Stimulated activated CD4-positive, alpha-beta T cell treated with anti-CD3 and anti-CD28 coated beads, Interleukin-4, amount 100 ng/mL, for 48 hours (primary cell): ENCODE measurements around the gene ENO3.
"Not testable (repeated sequence)": the region's sequence is repeated elsewhere in the genome, so short reads cannot be mapped to it uniquely, and the experiment has no call there.

ENCODE experiments used
- DNase-seq, 2 donors: peaks; one replicate each; pipeline ENCODE4 v3.0.0-alpha.2; 2020; ENCODE audit warnings: low read depth in 2 of 2

ENO3 gene

GRCh38 chr17:4950746-4951204 is at the start of gene ENO3:
ENO3 (plus strand) TSS chr17:4951119; CDS start chr17:4951830, 711 bp downstream.
- DNase-seq = no peak

GRCh38 chr17:4901648-4902344 is 49.1 kb upstream of the ENO3 start:
- no peak for DNase-seq

DNA sequence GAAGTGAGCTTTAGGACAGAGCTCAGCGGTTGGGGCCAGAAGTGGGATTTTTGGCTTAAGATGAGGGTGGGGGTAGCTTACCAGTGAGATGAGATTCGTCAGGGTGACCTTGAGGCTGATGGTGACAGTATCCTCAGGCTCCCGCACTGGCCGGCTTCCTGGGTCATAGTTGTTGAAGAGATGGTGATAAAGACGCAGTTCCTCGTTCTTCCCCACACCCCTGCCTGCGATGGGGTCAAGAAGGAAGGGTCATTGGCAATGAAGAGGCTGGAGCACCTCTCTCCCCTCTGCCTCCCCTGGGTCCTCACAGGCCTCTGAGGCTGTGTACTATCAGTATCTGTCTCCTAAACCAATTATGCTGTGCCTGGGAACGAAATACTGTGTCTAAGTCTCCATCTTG is 48.4 kb upstream of the ENO3 start:
- DNase-seq = no peak

DNA sequence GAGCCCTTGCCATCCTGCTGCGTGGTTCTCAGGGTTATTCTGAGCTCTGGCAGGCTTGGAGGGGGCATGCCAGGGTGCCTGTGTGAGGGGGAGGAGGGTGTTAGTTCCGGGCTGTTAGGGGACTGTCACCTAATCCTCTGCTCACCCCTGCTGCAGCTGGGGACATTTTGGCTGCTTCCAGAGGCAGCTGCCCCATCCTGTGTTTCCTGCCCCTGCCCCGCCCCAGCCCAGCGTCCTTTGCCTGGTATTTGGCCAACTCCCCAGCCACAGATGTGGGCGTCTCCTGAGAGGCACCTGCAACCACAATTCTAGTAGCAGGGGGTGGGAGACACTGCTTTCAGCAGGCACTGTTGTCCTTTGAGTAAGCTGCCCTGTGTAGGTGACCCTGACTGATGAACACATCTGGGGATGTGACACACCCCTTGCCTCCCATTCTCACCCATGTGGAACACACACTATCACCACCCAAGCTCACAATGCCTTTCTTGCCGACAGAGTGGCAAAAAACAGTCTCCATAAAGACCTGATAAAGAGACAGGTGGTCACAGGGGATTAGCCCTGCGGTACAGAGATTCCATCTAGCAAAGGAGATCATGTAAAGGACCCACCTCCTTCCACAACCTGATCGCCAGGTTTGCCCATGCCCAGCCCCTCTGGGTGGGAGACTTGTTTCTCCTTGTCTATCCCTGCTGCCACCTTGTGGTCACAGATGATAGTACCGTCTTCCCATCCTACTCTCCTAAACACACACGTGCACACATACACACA is 47.7 kb upstream of the ENO3 start, which contains the start of gene CHRNE:
CHRNE (minus strand) TSS at position 48 of the 768 bp plus-strand sequence; CDS start at position 13, 35 bp downstream.
- DNase-seq = peak; percentile 69 to 73

- not testable (repeated sequence) for DNase-seq
Measured at GRCh38 chr17:4906642-4907041, 44.3 kb upstream of the ENO3 start.

DNA sequence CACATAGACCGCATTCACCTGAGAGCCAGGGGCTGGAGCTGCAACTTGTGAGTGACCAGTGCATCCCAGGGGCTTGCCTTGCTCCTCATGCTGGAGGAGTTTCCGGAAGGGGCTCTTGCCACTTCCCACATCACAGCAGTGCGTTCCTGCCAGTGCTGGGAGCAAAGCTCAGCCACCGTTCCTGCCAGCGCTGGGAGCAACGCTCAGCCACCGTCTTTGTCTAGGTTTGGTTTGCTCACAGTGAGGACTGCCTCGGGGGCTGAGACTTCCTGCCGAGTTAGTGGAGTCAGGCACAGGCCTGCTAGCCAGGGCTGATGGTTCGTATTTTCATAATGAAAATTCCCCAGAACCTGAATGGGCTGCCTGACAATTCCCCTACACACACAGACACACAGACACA is 42.6 kb upstream of the ENO3 start:
- DNase-seq = no peak

GRCh38 chr17:4908711-4909496 is 42.0 kb upstream of the ENO3 start:
- peak; percentile 47 to 62 for DNase-seq

DNA sequence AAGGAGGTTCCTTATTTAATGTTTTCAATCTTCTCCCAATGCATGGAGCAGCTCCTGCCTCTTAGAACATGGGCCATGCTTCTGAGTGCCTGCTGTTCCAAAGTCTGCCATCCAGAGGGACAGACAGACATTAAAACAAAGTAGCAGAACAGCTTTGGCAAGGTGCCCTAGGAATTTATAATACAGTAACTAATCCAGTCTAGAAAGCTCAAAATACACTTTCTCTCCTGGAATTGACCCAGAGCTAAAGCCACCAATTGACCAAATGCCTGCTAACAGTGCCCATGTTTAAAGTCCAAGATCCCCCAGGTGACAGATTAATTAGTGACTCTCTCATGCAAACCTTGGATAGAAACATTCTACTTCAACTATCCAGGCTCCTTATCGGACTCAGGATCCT is 36.9 kb upstream of the ENO3 start:
- DNase-seq = no peak

GRCh38 chr17:4914551-4914950 is 36.4 kb upstream of the ENO3 start:
- DNase-seq = not testable (repeated sequence)

DNA sequence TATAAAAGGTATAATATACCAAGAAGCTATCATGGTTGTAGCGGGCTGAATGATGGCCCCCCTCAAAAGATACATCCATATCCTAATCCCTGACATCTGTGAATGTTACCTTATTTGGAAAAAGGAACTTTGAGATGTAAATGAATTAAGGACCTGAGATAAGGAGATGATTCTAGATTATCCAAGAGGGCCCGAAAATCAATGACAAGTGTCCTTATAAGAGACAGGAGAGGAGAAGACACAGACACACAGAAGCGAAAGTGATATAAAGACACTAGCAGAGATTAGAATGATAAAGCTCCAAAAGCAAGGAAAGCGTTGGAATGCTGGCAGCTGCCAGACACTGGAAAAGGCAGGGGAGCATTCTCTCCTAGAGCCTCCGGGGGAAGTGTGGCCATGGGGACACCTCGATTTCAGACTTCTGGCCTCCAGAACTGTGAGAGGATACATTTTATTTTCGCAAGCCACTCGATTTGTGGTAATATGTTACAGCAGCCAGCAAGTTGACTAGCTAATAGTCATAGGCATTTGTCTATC is 31.3 kb upstream of the ENO3 start:
- no peak for DNase-seq

GRCh38 chr17:4920351-4921048 is 30.4 kb upstream of the ENO3 start:
- DNase-seq = no peak

- no peak for DNase-seq
Measured at GRCh38 chr17:4921320-4921719, 29.6 kb upstream of the ENO3 start.

- not testable (repeated sequence) for DNase-seq
Measured at GRCh38 chr17:4926577-4927335, 24.2 kb upstream of the ENO3 start.

DNA sequence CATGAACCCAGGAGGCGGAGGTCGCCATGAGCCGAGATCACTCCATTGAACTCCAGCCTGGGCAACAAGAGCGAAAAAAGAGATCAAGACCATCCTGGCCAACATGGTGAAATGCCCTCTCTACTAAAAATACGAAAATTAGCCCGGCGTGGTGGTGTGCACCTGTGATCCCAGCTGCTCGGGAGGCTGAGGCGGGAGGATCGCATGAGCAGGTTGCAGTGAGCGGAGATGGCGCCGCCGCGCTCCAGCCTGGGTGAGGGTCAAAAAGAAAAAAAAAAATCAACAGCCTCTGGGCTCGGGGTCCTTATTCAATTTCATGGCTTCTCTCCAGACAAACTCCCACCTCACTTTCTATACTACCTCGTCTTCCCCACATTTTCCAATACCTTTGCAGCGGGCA is 22.0 kb upstream of the ENO3 start:
- DNase-seq = no peak

DNA sequence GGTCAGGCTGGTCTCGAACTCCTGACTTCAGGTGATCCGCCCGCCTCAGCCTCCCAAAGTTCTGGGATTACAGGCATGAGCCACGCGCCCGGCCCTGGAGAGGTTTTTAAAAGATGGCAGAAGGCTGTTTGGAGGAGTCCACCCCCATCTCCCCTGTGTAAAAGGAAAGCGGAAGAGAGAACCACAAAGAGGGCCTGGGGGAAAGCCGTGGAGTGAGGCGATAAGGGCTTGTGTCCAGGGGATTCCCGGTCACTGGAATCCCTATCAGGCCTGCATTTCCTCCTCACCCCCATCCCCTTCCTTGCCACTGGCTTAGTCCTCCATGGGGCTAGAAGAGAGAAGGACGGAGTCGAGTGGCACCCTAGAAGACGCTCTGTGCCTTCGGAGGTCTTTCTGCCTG is 19.0 kb upstream of the ENO3 start, which contains the start of gene GP1BA:
GP1BA (plus strand) TSS at position 315 of the 400 bp plus-strand sequence. CDS start 328 bp downstream, outside the sequence.
- DNase-seq = no peak

DNA sequence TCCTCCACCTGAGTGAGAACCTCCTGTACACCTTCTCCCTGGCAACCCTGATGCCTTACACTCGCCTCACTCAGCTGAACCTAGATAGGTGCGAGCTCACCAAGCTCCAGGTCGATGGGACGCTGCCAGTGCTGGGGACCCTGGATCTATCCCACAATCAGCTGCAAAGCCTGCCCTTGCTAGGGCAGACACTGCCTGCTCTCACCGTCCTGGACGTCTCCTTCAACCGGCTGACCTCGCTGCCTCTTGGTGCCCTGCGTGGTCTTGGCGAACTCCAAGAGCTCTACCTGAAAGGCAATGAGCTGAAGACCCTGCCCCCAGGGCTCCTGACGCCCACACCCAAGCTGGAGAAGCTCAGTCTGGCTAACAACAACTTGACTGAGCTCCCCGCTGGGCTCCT is 18.2 kb upstream of the ENO3 start:
- DNase-seq = no peak

DNA sequence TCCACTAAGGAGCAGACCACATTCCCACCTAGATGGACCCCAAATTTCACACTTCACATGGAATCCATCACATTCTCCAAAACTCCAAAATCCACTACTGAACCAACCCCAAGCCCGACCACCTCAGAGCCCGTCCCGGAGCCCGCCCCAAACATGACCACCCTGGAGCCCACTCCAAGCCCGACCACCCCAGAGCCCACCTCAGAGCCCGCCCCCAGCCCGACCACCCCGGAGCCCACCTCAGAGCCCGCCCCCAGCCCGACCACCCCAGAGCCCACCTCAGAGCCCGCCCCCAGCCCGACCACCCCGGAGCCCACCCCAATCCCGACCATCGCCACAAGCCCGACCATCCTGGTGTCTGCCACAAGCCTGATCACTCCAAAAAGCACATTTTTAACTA is 17.3 kb upstream of the ENO3 start:
- DNase-seq = no peak

GRCh38 chr17:4934173-4934979 is 16.5 kb upstream of the ENO3 start:
- DNase-seq = no peak

- DNase-seq = no peak
Measured at GRCh38 chr17:4935650-4936049, 15.3 kb upstream of the ENO3 start.

- no peak for DNase-seq
Measured at GRCh38 chr17:4936436-4936835, 14.5 kb upstream of the ENO3 start.
